NB4 (cell line): ENCODE measurements around the gene COG5.

Source experiments
- DNase-seq: peaks from one replicate; pipeline ENCODE4 v3.0.0; 2010; ENCODE audit warnings: low read depth
- H3K4me3 ChIP-seq: one replicate; pipeline ENCODE4 v1.5.1; 2011; ENCODE audit warnings: mild to moderate bottlenecking, low read depth, low read length, moderate library complexity
- CTCF ChIP-seq: IDR thresholded peaks from one replicate; pipeline ENCODE4 v1.5.1; 2012; ENCODE audit warnings: low read depth, low read length
- MAX ChIP-seq: IDR thresholded peaks from 2 replicates; pipeline ENCODE4 v1.6.1; 2011; ENCODE audit warnings: low read depth, low read length
- MYC ChIP-seq: IDR thresholded peaks from 2 replicates; pipeline ENCODE4 v1.6.1; 2011; ENCODE audit warnings: low read depth, low read length
- POLR2A ChIP-seq: IDR thresholded peaks from 2 replicates; pipeline ENCODE4 v1.6.1; 2011; ENCODE audit warnings: mild to moderate bottlenecking; ENCODE audit not compliant: insufficient read length; ENCODE audit errors: extremely low read depth

COG5 gene

GRCh38 chr7:107464666-107465226 is 99.0 kb downstream of the COG5 start:
- no peak for DNase-seq
- H3K4me3 ChIP-seq, result no peak overlapping the region
- TF ChIP-seq CTCF (no peak), MYC (no peak), MAX (no peak), POLR2A (no peak)

- peak; percentile 38 for TF ChIP-seq CTCF
- TF ChIP-seq MAX, result no peak
- TF ChIP-seq POLR2A, result no peak
- no peak overlapping the region for H3K4me3 ChIP-seq
- peak; percentile 58 for DNase-seq
Observed at GRCh38 chr7:107463139-107464078, 100.3 kb downstream of the COG5 start.

- DNase-seq, result no peak
- H3K4me3 ChIP-seq, result no peak overlapping the region
- TF ChIP-seq MYC (no peak), POLR2A (no peak), CTCF (no peak), MAX (no peak)
Observed at GRCh38 chr7:107461938-107462533, 101.7 kb downstream of the COG5 start.

GRCh38 chr7:107453388-107453787 is 110.3 kb downstream of the COG5 start:
- DNase-seq, result no peak
- no peak for TF ChIP-seq CTCF
- TF ChIP-seq MYC, result no peak
- no peak for TF ChIP-seq MAX
- TF ChIP-seq POLR2A, result no peak
- H3K4me3 ChIP-seq, result no peak overlapping the region

GRCh38 chr7:107450970-107451369 is 112.8 kb downstream of the COG5 start:
- no peak overlapping the region for H3K4me3 ChIP-seq
- no peak for DNase-seq
- TF ChIP-seq MAX (no peak), POLR2A (no peak), CTCF (no peak), MYC (no peak)
